ENCODE data around the gene RNASEL. TPM values are rescaled to one million over a fixed set of nuclear protein-coding genes. Genes with fewer than 3 reads are reported as not detected.

Gene RNASEL
- polyA plus RNA-seq, 2 of the 4 experiments (the other 2 are of a cell fraction), result 1.9 to 4.1 TPM

DNA sequence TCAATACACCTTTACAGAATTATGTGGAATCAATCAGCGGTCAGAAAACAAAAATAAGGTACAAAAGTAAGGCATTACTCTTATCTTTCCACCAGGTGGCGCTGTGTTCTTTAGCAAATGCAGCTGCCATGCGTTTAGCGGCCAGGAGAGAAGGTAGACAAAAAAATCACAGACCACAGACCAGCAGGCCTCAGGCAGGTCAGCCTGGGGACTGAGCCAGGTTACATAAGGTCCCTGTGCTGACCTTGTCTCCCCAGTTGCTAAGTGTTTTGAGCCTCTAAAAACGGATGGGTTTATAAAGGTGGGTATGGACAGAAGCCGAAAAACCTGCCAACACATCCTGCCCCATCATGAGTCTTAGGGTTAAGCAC lies 12.3 kb upstream of the RNASEL start:
- H3K9me3 ChIP-seq, result no peaks in the 10 kb centered on the region
- 21% methylated on average over 6 of the region's 6 CpGs for WGBS (ENCODE audit: missing lambda C conversion rate)
- H3K4me3 ChIP-seq, result no peak overlapping the region
- ATAC-seq, result peak; percentile 33 to 56; a peak in 3 of 6 replicates
- no peak for TF ChIP-seq BHLHE40 (IDR thresholded peaks at IDR 0.05; ENCODE audit: low read depth, low read length)
- no peak for TF ChIP-seq ESRRA (IDR thresholded peaks at IDR 0.05; ENCODE audit: borderline replicate concordance, low read length)
- TF ChIP-seq CBX2 (IDR thresholded peaks at IDR 0.05; ENCODE audit: borderline replicate concordance, low read depth), result no peak
- no peak for TF ChIP-seq HOXA7 (CRISPR knock-in tag; IDR thresholded peaks at IDR 0.05)
- no peak for TF ChIP-seq SREBF2 (IDR thresholded peaks at IDR 0.05)
- TF ChIP-seq SMC3 (IDR thresholded peaks at IDR 0.05), result peak; percentile 91
- TF ChIP-seq, protein P1, sequence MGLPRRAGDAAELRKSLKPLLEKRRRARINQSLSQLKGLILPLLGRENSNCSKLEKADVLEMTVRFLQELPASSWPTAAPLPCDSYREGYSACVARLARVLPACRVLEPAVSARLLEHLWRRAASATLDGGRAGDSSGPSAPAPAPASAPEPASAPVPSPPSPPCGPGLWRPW (IDR thresholded peaks at IDR 0.05), result no peak
- TF ChIP-seq RARB (CRISPR knock-in tag; IDR thresholded peaks at IDR 0.05), result no peak
- no peak for TF ChIP-seq ZSCAN20 (CRISPR knock-in tag; IDR thresholded peaks at IDR 0.05)
- no peak for TF ChIP-seq TP53 (CRISPR knock-in tag; IDR thresholded peaks at IDR 0.05)
- no peak for TF ChIP-seq CHD4 (IDR thresholded peaks at IDR 0.05; ENCODE audit: borderline replicate concordance)
- TF ChIP-seq, protein P2, sequence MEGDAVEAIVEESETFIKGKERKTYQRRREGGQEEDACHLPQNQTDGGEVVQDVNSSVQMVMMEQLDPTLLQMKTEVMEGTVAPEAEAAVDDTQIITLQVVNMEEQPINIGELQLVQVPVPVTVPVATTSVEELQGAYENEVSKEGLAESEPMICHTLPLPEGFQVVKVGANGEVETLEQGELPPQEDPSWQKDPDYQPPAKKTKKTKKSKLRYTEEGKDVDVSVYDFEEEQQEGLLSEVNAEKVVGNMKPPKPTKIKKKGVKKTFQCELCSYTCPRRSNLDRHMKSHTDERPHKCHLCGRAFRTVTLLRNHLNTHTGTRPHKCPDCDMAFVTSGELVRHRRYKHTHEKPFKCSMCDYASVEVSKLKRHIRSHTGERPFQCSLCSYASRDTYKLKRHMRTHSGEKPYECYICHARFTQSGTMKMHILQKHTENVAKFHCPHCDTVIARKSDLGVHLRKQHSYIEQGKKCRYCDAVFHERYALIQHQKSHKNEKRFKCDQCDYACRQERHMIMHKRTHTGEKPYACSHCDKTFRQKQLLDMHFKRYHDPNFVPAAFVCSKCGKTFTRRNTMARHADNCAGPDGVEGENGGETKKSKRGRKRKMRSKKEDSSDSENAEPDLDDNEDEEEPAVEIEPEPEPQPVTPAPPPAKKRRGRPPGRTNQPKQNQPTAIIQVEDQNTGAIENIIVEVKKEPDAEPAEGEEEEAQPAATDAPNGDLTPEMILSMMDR (IDR thresholded peaks at IDR 0.05), result peak; percentile 86
- TF ChIP-seq CHD2 (IDR thresholded peaks at IDR 0.05; ENCODE audit: low read length, partially characterized antibody), result no peak
- TF ChIP-seq TFCP2L1 (CRISPR knock-in tag; IDR thresholded peaks at IDR 0.05), result no peak
- TF ChIP-seq RAD21 (conservative IDR thresholded peaks at IDR 0.05 in 1 of 2, IDR thresholded peaks at IDR 0.05 in 1 of 2), result peak; percentile 89 to 91
- TF ChIP-seq, protein P3, sequence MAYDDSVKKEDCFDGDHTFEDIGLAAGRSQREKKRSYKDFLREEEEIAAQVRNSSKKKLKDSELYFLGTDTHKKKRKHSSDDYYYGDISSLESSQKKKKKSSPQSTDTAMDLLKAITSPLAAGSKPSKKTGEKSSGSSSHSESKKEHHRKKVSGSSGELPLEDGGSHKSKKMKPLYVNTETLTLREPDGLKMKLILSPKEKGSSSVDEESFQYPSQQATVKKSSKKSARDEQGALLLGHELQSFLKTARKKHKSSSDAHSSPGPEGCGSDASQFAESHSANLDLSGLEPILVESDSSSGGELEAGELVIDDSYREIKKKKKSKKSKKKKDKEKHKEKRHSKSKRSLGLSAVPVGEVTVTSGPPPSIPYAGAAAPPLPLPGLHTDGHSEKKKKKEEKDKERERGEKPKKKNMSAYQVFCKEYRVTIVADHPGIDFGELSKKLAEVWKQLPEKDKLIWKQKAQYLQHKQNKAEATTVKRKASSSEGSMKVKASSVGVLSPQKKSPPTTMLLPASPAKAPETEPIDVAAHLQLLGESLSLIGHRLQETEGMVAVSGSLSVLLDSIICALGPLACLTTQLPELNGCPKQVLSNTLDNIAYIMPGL (CRISPR knock-in tag; IDR thresholded peaks at IDR 0.05; ENCODE audit: borderline replicate concordance), result no peak
- TF ChIP-seq MYC (IDR thresholded peaks at IDR 0.05; ENCODE audit: borderline replicate concordance, low read length), result peak; percentile 85; the same call in 1 of the 2 replicates
- TF ChIP-seq, protein P4, sequence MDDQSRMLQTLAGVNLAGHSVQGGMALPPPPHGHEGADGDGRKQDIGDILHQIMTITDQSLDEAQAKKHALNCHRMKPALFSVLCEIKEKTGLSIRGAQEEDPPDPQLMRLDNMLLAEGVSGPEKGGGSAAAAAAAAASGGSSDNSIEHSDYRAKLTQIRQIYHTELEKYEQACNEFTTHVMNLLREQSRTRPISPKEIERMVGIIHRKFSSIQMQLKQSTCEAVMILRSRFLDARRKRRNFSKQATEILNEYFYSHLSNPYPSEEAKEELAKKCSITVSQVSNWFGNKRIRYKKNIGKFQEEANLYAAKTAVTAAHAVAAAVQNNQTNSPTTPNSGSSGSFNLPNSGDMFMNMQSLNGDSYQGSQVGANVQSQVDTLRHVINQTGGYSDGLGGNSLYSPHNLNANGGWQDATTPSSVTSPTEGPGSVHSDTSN (IDR thresholded peaks at IDR 0.05), result no peak
- no peak for TF ChIP-seq CEBPB (IDR thresholded peaks at IDR 0.05)
- TF ChIP-seq, protein P5, sequence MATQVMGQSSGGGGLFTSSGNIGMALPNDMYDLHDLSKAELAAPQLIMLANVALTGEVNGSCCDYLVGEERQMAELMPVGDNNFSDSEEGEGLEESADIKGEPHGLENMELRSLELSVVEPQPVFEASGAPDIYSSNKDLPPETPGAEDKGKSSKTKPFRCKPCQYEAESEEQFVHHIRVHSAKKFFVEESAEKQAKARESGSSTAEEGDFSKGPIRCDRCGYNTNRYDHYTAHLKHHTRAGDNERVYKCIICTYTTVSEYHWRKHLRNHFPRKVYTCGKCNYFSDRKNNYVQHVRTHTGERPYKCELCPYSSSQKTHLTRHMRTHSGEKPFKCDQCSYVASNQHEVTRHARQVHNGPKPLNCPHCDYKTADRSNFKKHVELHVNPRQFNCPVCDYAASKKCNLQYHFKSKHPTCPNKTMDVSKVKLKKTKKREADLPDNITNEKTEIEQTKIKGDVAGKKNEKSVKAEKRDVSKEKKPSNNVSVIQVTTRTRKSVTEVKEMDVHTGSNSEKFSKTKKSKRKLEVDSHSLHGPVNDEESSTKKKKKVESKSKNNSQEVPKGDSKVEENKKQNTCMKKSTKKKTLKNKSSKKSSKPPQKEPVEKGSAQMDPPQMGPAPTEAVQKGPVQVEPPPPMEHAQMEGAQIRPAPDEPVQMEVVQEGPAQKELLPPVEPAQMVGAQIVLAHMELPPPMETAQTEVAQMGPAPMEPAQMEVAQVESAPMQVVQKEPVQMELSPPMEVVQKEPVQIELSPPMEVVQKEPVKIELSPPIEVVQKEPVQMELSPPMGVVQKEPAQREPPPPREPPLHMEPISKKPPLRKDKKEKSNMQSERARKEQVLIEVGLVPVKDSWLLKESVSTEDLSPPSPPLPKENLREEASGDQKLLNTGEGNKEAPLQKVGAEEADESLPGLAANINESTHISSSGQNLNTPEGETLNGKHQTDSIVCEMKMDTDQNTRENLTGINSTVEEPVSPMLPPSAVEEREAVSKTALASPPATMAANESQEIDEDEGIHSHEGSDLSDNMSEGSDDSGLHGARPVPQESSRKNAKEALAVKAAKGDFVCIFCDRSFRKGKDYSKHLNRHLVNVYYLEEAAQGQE (IDR thresholded peaks at IDR 0.05), result no peak
- TF ChIP-seq RCOR1 (IDR thresholded peaks at IDR 0.05; ENCODE audit: low read depth, low read length), result no peak
- TF ChIP-seq HDAC2 (IDR thresholded peaks at IDR 0.05), result no peak
- TF ChIP-seq, protein P6, sequence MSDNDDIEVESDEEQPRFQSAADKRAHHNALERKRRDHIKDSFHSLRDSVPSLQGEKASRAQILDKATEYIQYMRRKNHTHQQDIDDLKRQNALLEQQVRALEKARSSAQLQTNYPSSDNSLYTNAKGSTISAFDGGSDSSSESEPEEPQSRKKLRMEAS (IDR thresholded peaks at IDR 0.05), result peak; percentile 65
- no peak for TF ChIP-seq POLR2A (IDR thresholded peaks at IDR 0.05; ENCODE audit: low read length)
- no peak overlapping the region for H3K4me2 ChIP-seq
- no peak overlapping the region for H3K27ac ChIP-seq
- no peak for FAIRE-seq
- DNase-seq (ENCODE audit: low read depth in 1 of 2, low spot score in 1 of 2), result peak; percentile 71 to 82
- ChIA-PET CTCF (interaction anchor here (0.7 to 14.3 kb wide), 31 partner anchors 9 to 718 kb away, joined by 3 to 415 read pairs (median 4); partner anchors contain the start of genes NPL and RNASEL), POLR2A (no interaction called here)
- peaks cover 8% of the 10 kb centered on the region; the same call in 2 of the 3 replicates for H3K4me1 ChIP-seq
